ENCODE data around the gene PRR35.

PRR35 gene

DNA sequence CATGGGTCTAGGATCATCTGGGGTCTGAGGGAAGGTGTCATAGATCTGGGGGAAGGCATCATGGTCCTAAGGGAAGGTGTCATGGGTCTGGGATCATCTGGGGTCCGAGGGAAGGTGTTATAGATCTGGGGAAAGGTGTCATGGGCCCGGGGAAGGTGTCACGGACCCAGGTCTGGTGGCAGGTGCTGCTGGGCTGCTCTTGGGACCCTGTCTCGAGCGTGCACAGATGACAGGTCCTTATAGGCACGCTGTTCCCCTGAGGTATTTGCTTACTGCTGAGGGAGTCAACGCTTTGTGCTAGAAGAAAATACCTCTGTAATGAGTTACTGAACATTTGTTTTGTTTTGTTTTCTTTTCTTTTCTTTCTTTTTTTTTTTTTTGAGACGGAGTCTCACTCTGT lies 31.0 kb downstream of the PRR35 start:
- H3K27me3 ChIP-seq (ENCODE audit: insufficient read depth, low read depth, severe bottlenecking), result no peaks in the 10 kb centered on the region
- no peak for DNase-seq
- H3K4me3 ChIP-seq (ENCODE audit: low read depth, low read length), result no peak overlapping the region
- TF ChIP-seq, protein P1, sequence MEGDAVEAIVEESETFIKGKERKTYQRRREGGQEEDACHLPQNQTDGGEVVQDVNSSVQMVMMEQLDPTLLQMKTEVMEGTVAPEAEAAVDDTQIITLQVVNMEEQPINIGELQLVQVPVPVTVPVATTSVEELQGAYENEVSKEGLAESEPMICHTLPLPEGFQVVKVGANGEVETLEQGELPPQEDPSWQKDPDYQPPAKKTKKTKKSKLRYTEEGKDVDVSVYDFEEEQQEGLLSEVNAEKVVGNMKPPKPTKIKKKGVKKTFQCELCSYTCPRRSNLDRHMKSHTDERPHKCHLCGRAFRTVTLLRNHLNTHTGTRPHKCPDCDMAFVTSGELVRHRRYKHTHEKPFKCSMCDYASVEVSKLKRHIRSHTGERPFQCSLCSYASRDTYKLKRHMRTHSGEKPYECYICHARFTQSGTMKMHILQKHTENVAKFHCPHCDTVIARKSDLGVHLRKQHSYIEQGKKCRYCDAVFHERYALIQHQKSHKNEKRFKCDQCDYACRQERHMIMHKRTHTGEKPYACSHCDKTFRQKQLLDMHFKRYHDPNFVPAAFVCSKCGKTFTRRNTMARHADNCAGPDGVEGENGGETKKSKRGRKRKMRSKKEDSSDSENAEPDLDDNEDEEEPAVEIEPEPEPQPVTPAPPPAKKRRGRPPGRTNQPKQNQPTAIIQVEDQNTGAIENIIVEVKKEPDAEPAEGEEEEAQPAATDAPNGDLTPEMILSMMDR (IDR thresholded peaks at IDR 0.05; ENCODE audit: low read depth, low read length), result no peak
- H3K9me3 ChIP-seq (ENCODE audit: severe bottlenecking), result no peaks in the 10 kb centered on the region
- H3K36me3 ChIP-seq, result peaks cover 24% of the 10 kb centered on the region
- no peak overlapping the region for H3K27ac ChIP-seq

DNA sequence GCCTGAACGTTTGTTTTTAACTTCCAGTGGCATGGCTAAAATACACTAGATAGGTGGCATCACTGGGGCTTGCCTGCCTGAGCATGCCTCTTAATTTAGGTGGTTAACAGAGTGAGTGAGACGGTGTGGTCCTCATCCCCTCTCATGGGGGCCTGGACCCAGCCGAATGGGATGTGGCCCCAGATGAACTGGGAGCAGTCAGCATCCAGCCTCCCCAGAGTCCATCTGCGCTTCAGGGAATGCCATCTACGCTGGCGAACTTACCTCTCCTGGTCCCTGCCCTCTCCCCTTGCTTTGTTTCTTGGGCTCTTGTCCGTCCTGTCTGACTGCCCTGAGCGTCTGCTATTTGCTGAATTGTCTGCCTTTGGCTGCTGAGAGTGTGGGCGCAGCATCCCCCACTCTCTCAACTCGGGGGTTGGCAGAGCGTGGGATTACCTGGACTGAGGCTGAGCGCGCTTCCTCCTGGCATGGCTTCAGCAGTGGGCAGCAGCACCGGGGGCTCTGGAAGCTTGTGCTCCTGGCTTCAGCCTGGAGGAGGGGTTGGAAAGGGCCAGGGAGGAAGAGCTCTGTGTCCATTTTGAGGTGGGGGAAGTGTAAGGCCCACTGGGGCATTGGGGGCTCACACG lies 31.8 kb downstream of the PRR35 start:
- Histone ChIP-seq H3K27ac (peak overlapping the region; percentile 64), H3K36me3 (peaks cover 32% of the 10 kb centered on the region), H3K4me3 (ENCODE audit: low read depth, low read length) (no peak overlapping the region)

DNA sequence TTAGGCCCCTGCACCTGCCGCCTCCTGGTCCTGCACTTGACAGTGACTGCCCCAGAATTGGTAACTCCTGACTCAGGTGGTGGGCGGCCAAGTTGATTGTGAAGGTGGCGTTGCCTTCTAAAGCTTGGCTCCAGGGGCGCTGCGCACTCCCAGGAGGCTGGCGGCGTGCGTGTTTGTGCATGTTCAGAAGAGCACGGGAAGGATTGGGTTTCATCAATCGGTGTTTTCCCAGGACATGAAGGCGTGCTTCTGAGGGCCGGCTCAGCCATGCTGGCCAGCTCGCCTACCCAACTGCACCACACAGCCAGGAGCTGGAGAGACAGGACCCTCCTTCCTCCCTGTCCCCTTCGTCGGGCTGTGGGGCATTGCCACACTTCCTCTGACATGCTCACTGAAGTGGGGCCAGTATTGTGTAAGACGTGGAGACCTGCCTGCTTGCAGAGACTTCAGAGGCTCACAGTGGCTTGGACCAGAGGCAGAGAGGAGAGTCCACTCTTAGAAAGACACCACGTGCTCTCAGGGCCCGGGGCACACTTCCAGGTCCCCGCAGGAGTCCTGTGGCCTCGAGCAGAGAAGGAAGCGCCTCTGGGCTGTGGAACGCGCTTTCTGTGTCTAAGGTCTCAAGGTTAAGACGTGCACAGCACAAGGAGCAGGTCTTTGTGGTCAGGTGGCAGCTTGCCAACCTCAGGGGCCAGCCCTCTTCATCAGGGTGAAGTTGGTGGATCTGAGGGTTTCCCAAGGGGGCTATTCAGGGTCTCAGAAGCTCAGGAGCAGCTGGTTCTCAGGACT lies 32.5 kb downstream of the PRR35 start:
- H3K36me3 ChIP-seq, result peaks cover 32% of the 10 kb centered on the region
- DNase-seq, result peak; percentile 82
- no peak overlapping the region for H3K4me3 ChIP-seq (ENCODE audit: low read depth, low read length)
- H3K27me3 ChIP-seq (ENCODE audit: insufficient read depth, low read depth, severe bottlenecking), result no peaks in the 10 kb centered on the region
- TF ChIP-seq, protein P1 (IDR thresholded peaks at IDR 0.05; ENCODE audit: low read depth, low read length), result peak; percentile 83
- H3K9me3 ChIP-seq (ENCODE audit: severe bottlenecking), result no peaks in the 10 kb centered on the region
- peak overlapping the region; percentile 64 for H3K27ac ChIP-seq

More for the DNA sequence above, 31.8 kb downstream of the PRR35 start:
- no peak for DNase-seq
- Histone ChIP-seq H3K9me3 (ENCODE audit: severe bottlenecking) (no peaks in the 10 kb centered on the region), H3K27me3 (ENCODE audit: insufficient read depth, low read depth, severe bottlenecking) (no peaks in the 10 kb centered on the region)
- TF ChIP-seq, protein P1 (IDR thresholded peaks at IDR 0.05; ENCODE audit: low read depth, low read length), result no peak

DNA sequence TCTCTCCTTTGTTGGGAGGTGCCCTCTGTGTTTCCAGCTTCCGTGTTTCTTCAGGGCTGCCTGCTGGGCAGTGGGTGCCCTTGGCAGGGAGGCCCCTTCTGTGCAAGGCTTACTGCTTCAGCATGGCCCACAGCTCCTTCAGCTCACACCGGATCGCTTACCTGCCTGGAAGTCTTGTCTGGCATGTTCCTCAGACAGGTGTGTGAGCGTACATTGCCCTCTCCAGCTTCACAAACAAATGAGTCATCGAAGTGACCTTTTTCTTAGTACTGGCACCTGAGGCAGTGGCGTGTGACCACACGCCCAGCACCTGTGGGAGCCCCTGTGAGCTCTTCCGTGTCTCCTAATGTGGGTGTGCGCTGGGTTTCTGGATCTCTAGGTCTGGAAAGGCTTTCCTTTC lies 33.2 kb downstream of the PRR35 start:
- H3K9me3 ChIP-seq (ENCODE audit: severe bottlenecking), result no peaks in the 10 kb centered on the region
- H3K4me3 ChIP-seq (ENCODE audit: low read depth, low read length), result no peak overlapping the region
- H3K36me3 ChIP-seq, result peaks cover 29% of the 10 kb centered on the region
- DNase-seq, result no peak
- peak overlapping the region; percentile 64 for H3K27ac ChIP-seq
- TF ChIP-seq, protein P1 (IDR thresholded peaks at IDR 0.05; ENCODE audit: low read depth, low read length), result no peak
- H3K27me3 ChIP-seq (ENCODE audit: insufficient read depth, low read depth, severe bottlenecking), result no peaks in the 10 kb centered on the region

DNA sequence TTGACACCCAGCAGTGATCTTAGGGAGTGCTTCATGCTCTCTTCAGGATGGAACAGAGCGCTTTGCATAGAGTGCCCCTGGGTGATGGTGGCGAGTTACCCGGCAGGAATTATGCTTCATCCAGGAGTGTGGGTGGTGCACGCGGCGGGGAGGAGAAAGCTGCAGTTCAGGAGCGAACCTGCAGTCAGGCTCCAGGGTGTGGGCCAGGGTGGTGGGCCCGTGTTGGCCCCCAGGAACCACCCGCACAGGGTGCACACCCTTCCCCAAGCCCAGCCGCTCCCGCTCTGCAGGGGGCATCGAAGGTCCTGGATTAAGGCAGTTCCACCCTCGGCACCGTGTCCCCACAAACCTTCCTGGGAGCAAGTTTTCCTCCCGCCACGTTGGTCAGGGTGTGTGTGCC lies 33.6 kb downstream of the PRR35 start:
- Histone ChIP-seq H3K27ac (peak overlapping the region; percentile 64), H3K9me3 (ENCODE audit: severe bottlenecking) (no peaks in the 10 kb centered on the region), H3K36me3 (peaks cover 29% of the 10 kb centered on the region), H3K4me3 (ENCODE audit: low read depth, low read length) (no peak overlapping the region), H3K27me3 (ENCODE audit: insufficient read depth, low read depth, severe bottlenecking) (no peaks in the 10 kb centered on the region)
- TF ChIP-seq, protein P1 (IDR thresholded peaks at IDR 0.05; ENCODE audit: low read depth, low read length), result no peak
- DNase-seq, result no peak
